PC-3 (cell line): ENCODE data around the gene HPGD. TPM values are rescaled to one million over a fixed set of nuclear protein-coding genes. Genes with fewer than 3 reads are reported as not detected.

Source experiments
- ATAC-seq: fragments of 200-7000 bp; cut with Tn5 transposase; 2 replicates; pipeline ENCODE4 v1.9.1; 2020; ENCODE audit warnings: mild to moderate bottlenecking, moderate library complexity
- BruUV-seq: library from RNA; stranded (reverse); fragments of 400-500 nt; replicated peaks from 2 replicates; lab custom pipeline; 2021; lab: Mats Ljungman, UMichigan
- CTCF ChIA-PET: fragments of 300-600 bp; sonication (Branson Sonifier 250); formaldehyde crosslinking; loops from one replicate; lab custom pipeline; 2022; ENCODE audit warnings: antibody characterized with exemption; lab: Charles Lee
- POLR2A ChIA-PET: fragments of 300-600 bp; sonication (Branson Sonifier 250); formaldehyde crosslinking; loops from one replicate; lab custom pipeline; 2022; ENCODE audit warnings: antibody characterized with exemption; ENCODE audit not compliant: unreplicated experiment; lab: Charles Lee
- DNase-seq: peaks from one replicate; pipeline ENCODE4 v3.0.0-alpha.2; 2015
- H2AFZ ChIP-seq: fragments of 300-600 bp; sonication (generic); 2 replicates; pipeline ENCODE4 v1.6.0; 2016; ENCODE audit warnings: antibody characterized with exemption, low read length
- H3F3A ChIP-seq: fragments of 300-600 bp; sonication (generic); one replicate; pipeline ENCODE4 v1.6.0; 2017; ENCODE audit warnings: antibody characterized with exemption, low read length, control low read depth, mild to moderate bottlenecking; ENCODE audit not compliant: unreplicated experiment
- H3K27ac ChIP-seq: fragments of 300-600 bp; sonication (generic); 2 replicates; pipeline ENCODE4 v1.5.1; 2016; ENCODE audit warnings: mild to moderate bottlenecking, low read length
- H3K27me3 ChIP-seq: fragments of 300-600 bp; sonication (generic); 2 replicates; pipeline ENCODE4 v1.6.1; 2016; ENCODE audit warnings: low read length, mixed read lengths
- H3K36me3 ChIP-seq: fragments of 300-600 bp; sonication (generic); 2 replicates; pipeline ENCODE4 v1.6.1; 2016; ENCODE audit warnings: low read depth, mixed run types, low read length, mixed read lengths
- H3K4me1 ChIP-seq: fragments of 300-600 bp; sonication (generic); 2 replicates; pipeline ENCODE4 v1.5.1; 2016; ENCODE audit warnings: low read length; ENCODE audit not compliant: insufficient read depth
- H3K4me2 ChIP-seq: fragments of 300-600 bp; sonication (generic); 2 replicates; pipeline ENCODE4 v1.6.0; 2016; ENCODE audit warnings: low read length
- H3K4me3 ChIP-seq: fragments of 300-600 bp; sonication (generic); 2 replicates; pipeline ENCODE4 v1.5.1; 2016; ENCODE audit warnings: mild to moderate bottlenecking, low read length, mixed read lengths
- H3K79me2 ChIP-seq: fragments of 300-600 bp; sonication (generic); 2 replicates; pipeline ENCODE4 v1.6.1; 2017; ENCODE audit warnings: low read length, mixed read lengths
- H3K9ac ChIP-seq: fragments of 300-600 bp; sonication (generic); 2 replicates; pipeline ENCODE4 v1.6.0; 2016; ENCODE audit warnings: mild to moderate bottlenecking, low read length
- H3K9me2 ChIP-seq: fragments of 300-600 bp; sonication (generic); replicated peaks from 2 replicates; pipeline ENCODE4 v1.6.1; 2016; ENCODE audit warnings: mixed run types, low read length, mixed read lengths
- H3K9me3 ChIP-seq: fragments of 300-600 bp; sonication (generic); 2 replicates; pipeline ENCODE4 v1.6.1; 2016; ENCODE audit warnings: low read length, mixed read lengths
- H4K20me1 ChIP-seq: fragments of 300-600 bp; sonication (generic); 2 replicates; pipeline ENCODE4 v1.6.1; 2016; ENCODE audit warnings: low read length, mixed read lengths
- CTCF ChIP-seq: fragments of 300-600 bp; sonication (generic); conservative IDR thresholded peaks from 2 replicates; pipeline ENCODE4 v1.5.1; 2017; ENCODE audit warnings: antibody characterized with exemption, low read depth, mild to moderate bottlenecking, low read length
- EZH2 ChIP-seq: fragments of 300-600 bp; sonication (generic); IDR thresholded peaks from one replicate; pipeline ENCODE4 v1.6.1; 2017; ENCODE audit warnings: antibody characterized with exemption, mild to moderate bottlenecking, low read length; ENCODE audit not compliant: unreplicated experiment
- EZH2phosphoT487 ChIP-seq: fragments of 300-600 bp; sonication (generic); IDR thresholded peaks from 2 replicates; pipeline ENCODE4 v1.6.1; 2018; ENCODE audit warnings: mild to moderate bottlenecking, antibody characterized with exemption, low read length, borderline replicate concordance
- intact Hi-C: fragments of 100-400 bp; cut with micrococcal nuclease; formaldehyde crosslinking; loops from 2 replicates; pipeline ENCODE4 v1.9.0; 2023
- total RNA-seq: library from RNA; depleted of rRNA; stranded (reverse); fragments of >200 nt; gene quantifications from 2 replicates; pipeline ENCODE4 v1.2.3, GENCODE V29; 2014

HPGD gene
- total RNA-seq, 1 experiment from 2014 or later, result 33.5 TPM

DNA sequence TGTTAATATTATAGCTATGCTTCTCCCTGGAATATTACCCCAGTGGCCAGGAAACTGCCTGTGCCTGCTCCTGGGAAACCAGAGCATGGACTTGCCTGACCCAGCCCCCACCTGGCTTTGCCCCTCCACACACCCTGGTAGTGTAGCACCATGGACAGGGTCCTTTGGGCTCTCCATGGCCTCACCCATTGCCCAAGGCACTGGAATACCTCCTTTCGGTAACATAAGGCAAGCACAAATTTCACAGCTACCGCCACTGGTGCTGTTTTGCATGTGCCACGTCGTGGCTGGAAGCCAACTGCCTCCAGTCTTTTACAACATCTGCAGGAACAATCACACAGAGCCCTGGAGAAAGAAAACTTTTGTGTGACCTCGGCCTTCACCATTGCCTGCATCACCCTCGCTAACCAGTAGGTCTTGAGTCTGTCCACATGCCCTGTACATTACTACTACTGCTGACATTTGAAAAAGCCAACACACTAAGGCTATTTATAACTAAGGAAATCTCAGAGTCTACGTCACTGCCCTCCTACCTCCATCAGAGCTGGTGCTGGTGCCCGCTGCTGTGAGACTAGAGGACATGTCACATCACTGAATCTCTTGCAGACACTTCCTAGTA, 47.7 kb downstream of the HPGD start:
- Histone ChIP-seq H3K9ac (no peak overlapping the region), H3F3A (no peaks in the 10 kb centered on the region), H3K4me1 (no peaks in the 10 kb centered on the region), H4K20me1 (no peaks in the 10 kb centered on the region), H3K27ac (no peak overlapping the region), H3K4me3 (no peak overlapping the region), H3K36me3 (no peaks in the 10 kb centered on the region), H3K79me2 (no peaks in the 10 kb centered on the region), H3K4me2 (no peak overlapping the region), H3K9me2 (no peaks in the 10 kb centered on the region), H3K9me3 (no peaks in the 10 kb centered on the region), H3K27me3 (no peaks in the 10 kb centered on the region), H2AFZ (no peak overlapping the region)
- ATAC-seq (no peak), DNase-seq (no peak)
- CTCF ChIA-PET, result no interaction called here
- TF ChIP-seq EZH2 (no peak), CTCF (no peak), EZH2phosphoT487 (no peak)
- POLR2A ChIA-PET, result no interaction called here
- intact Hi-C loops, result no loop called here
- no TSS peak for BruUV-seq

DNA sequence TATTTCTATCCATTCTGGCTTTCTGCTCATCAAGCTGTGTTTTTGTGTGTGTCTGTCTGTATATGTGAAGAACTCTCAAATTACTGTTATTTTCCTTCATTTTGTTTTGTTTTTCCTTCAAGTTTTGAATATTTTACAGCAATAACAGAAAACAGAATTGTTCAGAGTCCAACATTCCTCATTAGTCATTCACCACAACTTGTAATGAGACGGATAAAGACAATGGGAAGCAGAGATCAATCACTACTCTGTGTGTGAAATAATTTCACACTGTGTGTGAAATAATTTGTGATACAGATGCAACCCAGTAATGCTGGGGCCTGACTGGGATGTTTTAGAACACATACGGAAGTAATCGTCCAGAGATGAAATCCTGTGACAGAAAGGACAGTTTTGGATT, 55.2 kb downstream of the HPGD start:
- Histone ChIP-seq H3K9me2 (no peaks in the 10 kb centered on the region), H3K79me2 (no peaks in the 10 kb centered on the region), H2AFZ (no peak overlapping the region), H3K9ac (no peak overlapping the region), H3K27me3 (no peaks in the 10 kb centered on the region), H3K4me1 (peaks cover 3% of the 10 kb centered on the region), H4K20me1 (no peaks in the 10 kb centered on the region), H3K4me2 (no peak overlapping the region), H3K9me3 (no peaks in the 10 kb centered on the region), H3K36me3 (no peaks in the 10 kb centered on the region), H3F3A (no peaks in the 10 kb centered on the region), H3K4me3 (no peak overlapping the region), H3K27ac (no peak overlapping the region)
- no peak for DNase-seq
- ChIA-PET CTCF (no interaction called here), POLR2A (interaction anchor here (0.6 kb wide), 1 partner anchor 26 kb away, joined by 4 read pairs; no protein-coding TSS in a partner anchor)
- BruUV-seq, result no TSS peak
- intact Hi-C loops, result no loop called here
- ATAC-seq, result no peak
- TF ChIP-seq EZH2phosphoT487, result no peak
- TF ChIP-seq EZH2, result no peak
- no peak for TF ChIP-seq CTCF

GRCh38 chr4:174464949-174465348, 57.3 kb downstream of the HPGD start:
- TF ChIP-seq CTCF (no peak), EZH2phosphoT487 (no peak), EZH2 (no peak)
- CTCF ChIA-PET, result no interaction called here
- Histone ChIP-seq H3K9me2 (no peaks in the 10 kb centered on the region), H3K4me1 (peaks cover 23% of the 10 kb centered on the region), H3K79me2 (no peaks in the 10 kb centered on the region), H3K4me2 (no peak overlapping the region), H3K27ac (no peak overlapping the region), H4K20me1 (no peaks in the 10 kb centered on the region), H3F3A (peaks cover 3% of the 10 kb centered on the region), H3K27me3 (no peaks in the 10 kb centered on the region), H3K4me3 (no peak overlapping the region), H3K9me3 (no peaks in the 10 kb centered on the region), H3K9ac (no peak overlapping the region), H2AFZ (no peak overlapping the region), H3K36me3 (no peaks in the 10 kb centered on the region)
- ATAC-seq, result no peak
- POLR2A ChIA-PET, result no interaction called here
- no peak for DNase-seq
- intact Hi-C loops, result no loop called here
- BruUV-seq, result no TSS peak
